Ovary (tissue), 3 donors: ENCODE results near the gene RPL5.

Experiments
- CTCF ChIP-seq, 3 donors: fragments of 450-650 bp in 2 of 3; fragments of 200-600 bp in 1 of 3; IDR thresholded peaks; one replicate each; pipeline versions ENCODE4 v1.5.1 to v1.8.0; 2016 to 2022; ENCODE audit warnings: antibody characterized with exemption in 3 of 3, mild to moderate bottlenecking in 1 of 3
- POLR2A ChIP-seq: fragments of 450-650 bp; IDR thresholded peaks from one replicate; pipeline ENCODE4 v1.6.1; 2017; ENCODE audit warnings: antibody characterized with exemption, mild to moderate bottlenecking, moderate library complexity
- donor health status: DM: no; HTN: no; CAD: no.

DNA sequence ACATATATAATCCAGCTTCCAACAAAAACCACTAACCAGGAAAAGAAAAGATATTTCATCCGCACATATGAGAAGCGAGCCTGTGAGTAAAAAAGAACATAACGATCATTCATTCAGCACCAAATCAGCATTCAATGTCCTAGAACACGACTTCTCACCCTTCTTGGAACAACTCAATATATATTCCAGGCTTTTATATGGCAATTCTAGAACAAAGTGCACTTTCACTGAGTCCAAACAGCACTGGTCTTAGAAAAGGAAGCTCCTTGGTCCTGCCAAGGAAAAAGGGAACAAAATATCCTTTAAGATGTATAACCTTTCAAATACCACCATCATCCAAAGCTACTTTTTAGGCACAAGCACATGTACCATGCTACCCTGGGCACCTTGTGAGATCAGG is 44.5 kb downstream of the RPL5 start:
- TF ChIP-seq CTCF (IDR thresholded peaks at IDR 0.05) = no peak
- TF ChIP-seq POLR2A = no peak
